ENCODE results near the gene CD101.

DNA sequence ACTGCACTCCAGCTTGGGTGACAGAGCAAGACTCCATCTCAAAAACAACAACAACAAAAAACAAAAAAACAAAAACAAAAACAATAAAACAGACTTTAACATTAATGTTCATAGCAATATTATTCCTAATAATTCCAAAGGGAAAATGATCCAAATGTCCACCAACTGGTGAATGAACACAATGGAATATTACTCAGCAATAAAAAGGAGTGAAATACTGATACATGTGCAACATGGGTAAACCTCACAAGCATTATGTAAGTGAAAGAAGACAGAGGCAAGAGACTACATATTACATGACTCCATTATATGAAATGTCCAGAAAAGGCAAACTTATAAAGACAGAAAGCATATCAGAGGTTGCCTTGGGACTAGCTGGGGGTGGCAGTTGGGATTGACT, 52.5 kb downstream of the CD101 start:
- TF ChIP-seq POLR2A (IDR thresholded peaks at IDR 0.05; ENCODE audit: low read length) (no peak), GATA1 (IDR thresholded peaks at IDR 0.05; ENCODE audit: low read depth, low read length) (no peak)
